CD4-positive, alpha-beta memory T cell (primary cell): ENCODE results near the gene STXBP5L. TPM values are rescaled to one million over a fixed set of nuclear protein-coding genes. Genes with fewer than 3 reads are reported as not detected.
A peak's percentile ranks its signal among the peaks of the same experiment; 100 is the strongest.

ENCODE experiments used
- CTCF ChIA-PET: fragments of 350-600 bp; sonication (Branson Sonifier 250); formaldehyde crosslinking; loops from one replicate; lab custom pipeline; 2021; ENCODE audit warnings: inconsistent platforms; ENCODE audit not compliant: partially characterized antibody; lab: Charles Lee
- POLR2A ChIA-PET: fragments of 350-600 bp; sonication (Branson Sonifier 250); formaldehyde crosslinking; loops from one replicate; lab custom pipeline; 2021; ENCODE audit not compliant: partially characterized antibody; lab: Charles Lee
- DNase-seq, 5 donors: peaks; one replicate each; pipeline versions ENCODE4 v3.0.0 to v3.0.0-alpha.2; 2020 to 2022; ENCODE audit warnings: mixed read lengths in 1 of 5
- H3K27ac ChIP-seq: one replicate; pipeline ENCODE4 v1.7.0; 2013; ENCODE audit warnings: low read depth, low read length
- H3K27me3 ChIP-seq: 2 replicates; pipeline ENCODE4 v1.7.0; 2013; ENCODE audit warnings: mild to moderate bottlenecking, low read length, moderate library complexity; ENCODE audit not compliant: insufficient read depth
- H3K36me3 ChIP-seq: 2 replicates; pipeline ENCODE4 v1.7.0; 2013; ENCODE audit warnings: mild to moderate bottlenecking, low read length, moderate library complexity; ENCODE audit not compliant: insufficient read depth
- H3K4me1 ChIP-seq: 2 replicates; pipeline ENCODE4 v1.7.0; 2013; ENCODE audit warnings: mild to moderate bottlenecking, low read length, moderate library complexity; ENCODE audit not compliant: insufficient read depth
- H3K4me3 ChIP-seq, 2 donors: one replicate each; pipeline ENCODE4 v1.7.0; 2013; ENCODE audit warnings: low read length in 2 of 2, mild to moderate bottlenecking in 1 of 2
- H3K9me3 ChIP-seq, 2 donors: one replicate each; pipeline ENCODE4 v1.7.0; 2013; ENCODE audit warnings: low read length in 2 of 2, control low read depth in 1 of 2; ENCODE audit not compliant: control insufficient read depth in 1 of 2
- H3K27ac Mint-ChIP-seq, 7 donors: one replicate each; pipeline ENCODE4 v1.8.0; 2020 to 2021; ENCODE audit warnings: mixed read lengths in 7 of 7, mild to moderate bottlenecking in 6 of 7, inconsistent platforms in 3 of 7, moderate library complexity in 3 of 7
- H3K27me3 Mint-ChIP-seq, 2 donors: one replicate each; pipeline ENCODE4 v1.8.0; 2020 to 2021; ENCODE audit warnings: mixed read lengths in 2 of 2
- H3K36me3 Mint-ChIP-seq, 2 donors: one replicate each; pipeline ENCODE4 v1.8.0; 2020 to 2021; ENCODE audit warnings: mixed read lengths in 2 of 2, inconsistent platforms in 1 of 2, mild to moderate bottlenecking in 1 of 2
- H3K4me1 Mint-ChIP-seq, 4 donors: one replicate each; pipeline ENCODE4 v1.8.0; 2020 to 2021; ENCODE audit warnings: mixed read lengths in 4 of 4, mild to moderate bottlenecking in 1 of 4
- H3K4me3 Mint-ChIP-seq, 8 donors: one replicate each; pipeline ENCODE4 v1.8.0; 2020 to 2021; ENCODE audit warnings: mixed read lengths in 8 of 8, mild to moderate bottlenecking in 7 of 8, moderate library complexity in 6 of 8, inconsistent platforms in 3 of 8
- H3K9me3 Mint-ChIP-seq, 8 donors: one replicate each; pipeline ENCODE4 v1.8.0; 2020 to 2021; ENCODE audit warnings: mixed read lengths in 8 of 8, mild to moderate bottlenecking in 5 of 8, inconsistent platforms in 3 of 8, moderate library complexity in 1 of 8
- intact Hi-C: fragments of 100-400 bp; cut with micrococcal nuclease; formaldehyde crosslinking; loops from one replicate; pipeline ENCODE4 v1.15.1; 2023
- polyA plus RNA-seq, 2 donors: library from polyadenylated mRNA; unstranded; fragments of 300-500 nt; fragmentation: Illumina TruSeq; gene quantifications; one replicate each; pipeline ENCODE4 v1.2.3, GENCODE V29; 2021
- total RNA-seq, 2 experiments: library from RNA; stranded (reverse); gene quantifications; one replicate each; pipeline ENCODE4 v1.2.3, GENCODE V29; 2021

Gene STXBP5L
- total and polyA plus RNA-seq, 4 experiments from 2014 or later: not detected

GRCh38 chr3:120988994-120989393 lies 81.0 kb downstream of the STXBP5L start:
- H3K36me3 ChIP-seq: no peaks in the 10 kb centered on the region
- Mint-ChIP-seq H3K4me3 (no peak overlapping the region), H3K36me3 (no peaks in the 10 kb centered on the region), H3K27ac (no peak overlapping the region), H3K4me1 (no peaks in the 10 kb centered on the region), H3K9me3 (peaks cover 0 to 6% (median 0%) of the 10 kb centered on the region in 8 donors), H3K27me3 (no peaks in the 10 kb centered on the region)
- CTCF ChIA-PET: no interaction called here
- POLR2A ChIA-PET: no interaction called here
- H3K27me3 ChIP-seq: no peaks in the 10 kb centered on the region
- no peak overlapping the region for H3K27ac ChIP-seq
- DNase-seq: no peak
- no peak overlapping the region for H3K4me3 ChIP-seq
- intact Hi-C loops: no loop called here
- no peaks in the 10 kb centered on the region for H3K4me1 ChIP-seq
- no peaks in the 10 kb centered on the region for H3K9me3 ChIP-seq

GRCh38 chr3:121018917-121019321 lies 110.9 kb downstream of the STXBP5L start:
- H3K36me3 Mint-ChIP-seq: no peaks in the 10 kb centered on the region
- no peaks in the 10 kb centered on the region for H3K9me3 ChIP-seq
- no peaks in the 10 kb centered on the region for H3K36me3 ChIP-seq
- H3K9me3 Mint-ChIP-seq: peaks cover 0 to 14% (median 3%) of the 10 kb centered on the region in 8 donors
- H3K4me1 Mint-ChIP-seq: no peaks in the 10 kb centered on the region
- H3K27me3 Mint-ChIP-seq: no peaks in the 10 kb centered on the region
- intact Hi-C loops: no loop called here
- DNase-seq: peak in 1 of 5 donors; percentile 28
- H3K4me3 ChIP-seq: no peak overlapping the region
- CTCF ChIA-PET: no interaction called here
- no peak overlapping the region for H3K4me3 Mint-ChIP-seq
- no peaks in the 10 kb centered on the region for H3K4me1 ChIP-seq
- no peaks in the 10 kb centered on the region for H3K27me3 ChIP-seq
- no peak overlapping the region for H3K27ac Mint-ChIP-seq
- POLR2A ChIA-PET: no interaction called here
- no peak overlapping the region for H3K27ac ChIP-seq

DNA sequence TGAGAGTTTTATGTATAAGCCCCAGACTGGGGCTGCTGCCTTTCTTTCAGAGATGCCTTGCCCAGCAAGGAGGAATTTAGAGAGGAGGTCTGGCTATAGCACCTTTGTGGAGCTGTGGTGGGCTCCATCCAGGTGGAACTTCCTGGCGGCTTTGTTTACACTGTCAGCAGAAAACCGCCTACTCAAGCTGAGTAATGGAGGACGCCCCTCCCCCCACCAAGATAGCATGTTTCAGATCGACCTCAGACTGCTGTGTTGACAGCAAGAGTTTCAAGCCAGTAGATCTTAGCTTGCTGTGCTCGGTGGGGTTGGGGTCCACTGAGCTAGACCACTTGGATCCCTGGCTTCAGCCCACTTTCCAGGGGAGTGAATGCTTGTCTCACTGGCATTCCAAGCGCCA lies 155.6 kb downstream of the STXBP5L start:
- no peak overlapping the region for H3K27ac Mint-ChIP-seq
- no peaks in the 10 kb centered on the region for H3K36me3 Mint-ChIP-seq
- peaks cover 0 to 2% of the 10 kb centered on the region in 2 donors for H3K27me3 Mint-ChIP-seq
- no peaks in the 10 kb centered on the region for H3K27me3 ChIP-seq
- no peak overlapping the region for H3K4me3 ChIP-seq
- H3K4me1 ChIP-seq: no peaks in the 10 kb centered on the region
- H3K9me3 ChIP-seq: no peaks in the 10 kb centered on the region
- no peaks in the 10 kb centered on the region for H3K36me3 ChIP-seq
- POLR2A ChIA-PET: no interaction called here
- H3K27ac ChIP-seq: no peak overlapping the region
- intact Hi-C loops: no loop called here
- no peak overlapping the region for H3K4me3 Mint-ChIP-seq
- DNase-seq: no peak
- CTCF ChIA-PET: no interaction called here
- H3K4me1 Mint-ChIP-seq: no peaks in the 10 kb centered on the region
- H3K9me3 Mint-ChIP-seq: peaks cover 0 to 12% (median 1%) of the 10 kb centered on the region in 8 donors

- POLR2A ChIA-PET: no interaction called here
- Histone ChIP-seq H3K9me3 (no peaks in the 10 kb centered on the region), H3K27ac (no peak overlapping the region), H3K4me1 (no peaks in the 10 kb centered on the region), H3K36me3 (no peaks in the 10 kb centered on the region), H3K27me3 (no peaks in the 10 kb centered on the region), H3K4me3 (no peak overlapping the region)
- Mint-ChIP-seq H3K4me3 (no peak overlapping the region), H3K36me3 (no peaks in the 10 kb centered on the region), H3K4me1 (no peaks in the 10 kb centered on the region), H3K27me3 (peaks cover 0 to 2% of the 10 kb centered on the region in 2 donors), H3K27ac (no peak overlapping the region), H3K9me3 (peaks cover 0 to 12% (median 1%) of the 10 kb centered on the region in 8 donors)
- CTCF ChIA-PET: no interaction called here
- no peak for DNase-seq
- intact Hi-C loops: no loop called here
Measured at GRCh38 chr3:121064121-121064520, 156.1 kb downstream of the STXBP5L start.

DNA sequence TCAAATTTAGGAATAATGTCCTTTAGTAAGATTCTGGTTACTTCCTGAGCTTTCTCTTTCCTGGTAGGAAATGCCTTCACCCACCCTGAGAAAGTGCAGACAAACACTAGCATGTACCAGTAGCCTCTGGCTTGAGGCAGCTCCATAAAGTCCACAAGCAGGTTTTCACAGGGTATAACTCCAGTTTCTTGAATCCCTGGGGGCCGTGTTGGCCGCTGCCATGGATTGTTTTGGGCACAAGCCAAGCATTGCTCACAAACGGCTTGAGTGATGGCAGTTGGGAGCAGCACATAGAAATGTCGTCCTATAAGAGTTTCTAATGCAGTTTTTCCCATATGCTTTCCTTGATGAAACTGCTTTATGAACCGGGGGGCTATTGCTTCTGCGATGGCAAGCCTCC lies 164.1 kb downstream of the STXBP5L start:
- H3K27ac Mint-ChIP-seq: no peak overlapping the region
- POLR2A ChIA-PET: no interaction called here
- Histone ChIP-seq H3K27me3 (no peaks in the 10 kb centered on the region), H3K9me3 (no peaks in the 10 kb centered on the region), H3K4me1 (no peaks in the 10 kb centered on the region), H3K36me3 (no peaks in the 10 kb centered on the region), H3K27ac (no peak overlapping the region), H3K4me3 (no peak overlapping the region)
- DNase-seq: no peak
- no peaks in the 10 kb centered on the region for H3K27me3 Mint-ChIP-seq
- H3K36me3 Mint-ChIP-seq: no peaks in the 10 kb centered on the region
- intact Hi-C loops: no loop called here
- H3K4me1 Mint-ChIP-seq: no peaks in the 10 kb centered on the region
- no peak overlapping the region for H3K4me3 Mint-ChIP-seq
- peaks cover 0 to 4% (median 0%) of the 10 kb centered on the region in 8 donors for H3K9me3 Mint-ChIP-seq
- CTCF ChIA-PET: no interaction called here

- H3K9me3 Mint-ChIP-seq: peaks cover 0 to 5% (median 1%) of the 10 kb centered on the region in 8 donors
- POLR2A ChIA-PET: no interaction called here
- CTCF ChIA-PET: no interaction called here
- intact Hi-C loops: no loop called here
- no peaks in the 10 kb centered on the region for H3K27me3 Mint-ChIP-seq
- H3K36me3 Mint-ChIP-seq: no peaks in the 10 kb centered on the region
- H3K36me3 ChIP-seq: no peaks in the 10 kb centered on the region
- H3K4me1 Mint-ChIP-seq: no peaks in the 10 kb centered on the region
- DNase-seq: no peak
- no peak overlapping the region for H3K27ac ChIP-seq
- H3K4me1 ChIP-seq: no peaks in the 10 kb centered on the region
- no peak overlapping the region for H3K27ac Mint-ChIP-seq
- H3K4me3 ChIP-seq: no peak overlapping the region
- no peaks in the 10 kb centered on the region for H3K27me3 ChIP-seq
- no peak overlapping the region for H3K4me3 Mint-ChIP-seq
- no peaks in the 10 kb centered on the region for H3K9me3 ChIP-seq
Measured at GRCh38 chr3:121073011-121073410, 165.0 kb downstream of the STXBP5L start.

- Mint-ChIP-seq H3K4me3 (no peak overlapping the region), H3K27me3 (no peaks in the 10 kb centered on the region), H3K9me3 (peaks cover 0 to 5% (median 2%) of the 10 kb centered on the region in 8 donors), H3K4me1 (no peaks in the 10 kb centered on the region), H3K36me3 (no peaks in the 10 kb centered on the region), H3K27ac (no peak overlapping the region)
- intact Hi-C loops: no loop called here
- ChIA-PET POLR2A (no interaction called here), CTCF (interaction anchor here (1.5 kb wide), 1 partner anchor 10 kb away, joined by 3 read pairs; no protein-coding TSS in a partner anchor)
- Histone ChIP-seq H3K4me1 (no peaks in the 10 kb centered on the region), H3K36me3 (no peaks in the 10 kb centered on the region), H3K27ac (no peak overlapping the region), H3K9me3 (no peaks in the 10 kb centered on the region), H3K4me3 (no peak overlapping the region), H3K27me3 (no peaks in the 10 kb centered on the region)
- no peak for DNase-seq
Measured at GRCh38 chr3:121075191-121075590, 167.2 kb downstream of the STXBP5L start.
